NCI-H1105 (cell line): Measurements from ENCODE around the gene RFX8.
"Not testable (repeated sequence)": the region's sequence is repeated elsewhere in the genome, so short reads cannot be mapped to it uniquely, and the experiment has no call there.

Experiments
- DNase-seq: peaks from one replicate; lab custom pipeline; 2025; lab: John Stamatoyannopoulos, UW

RFX8 gene

DNA sequence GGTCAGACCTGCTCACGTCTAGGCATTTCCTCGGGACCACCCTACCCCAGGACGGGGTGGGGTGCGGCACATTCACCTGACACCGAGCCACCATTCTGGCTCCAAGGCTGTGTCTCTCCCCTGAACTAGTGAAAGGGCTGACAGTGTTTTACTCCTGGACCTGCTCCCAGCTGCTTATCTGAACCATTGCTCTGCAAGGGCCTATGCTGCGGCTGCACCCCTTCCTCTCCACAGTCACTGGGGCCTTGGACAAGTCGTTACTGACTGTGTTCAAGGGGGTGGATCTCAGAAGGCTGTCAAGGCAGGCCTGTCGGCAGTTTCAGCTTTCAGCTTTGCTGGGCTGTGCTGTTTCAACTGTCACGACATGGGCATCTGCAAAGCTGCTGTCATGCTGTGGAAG lies 99.3 kb downstream of the RFX8 start:
- DNase-seq = no peak

DNA sequence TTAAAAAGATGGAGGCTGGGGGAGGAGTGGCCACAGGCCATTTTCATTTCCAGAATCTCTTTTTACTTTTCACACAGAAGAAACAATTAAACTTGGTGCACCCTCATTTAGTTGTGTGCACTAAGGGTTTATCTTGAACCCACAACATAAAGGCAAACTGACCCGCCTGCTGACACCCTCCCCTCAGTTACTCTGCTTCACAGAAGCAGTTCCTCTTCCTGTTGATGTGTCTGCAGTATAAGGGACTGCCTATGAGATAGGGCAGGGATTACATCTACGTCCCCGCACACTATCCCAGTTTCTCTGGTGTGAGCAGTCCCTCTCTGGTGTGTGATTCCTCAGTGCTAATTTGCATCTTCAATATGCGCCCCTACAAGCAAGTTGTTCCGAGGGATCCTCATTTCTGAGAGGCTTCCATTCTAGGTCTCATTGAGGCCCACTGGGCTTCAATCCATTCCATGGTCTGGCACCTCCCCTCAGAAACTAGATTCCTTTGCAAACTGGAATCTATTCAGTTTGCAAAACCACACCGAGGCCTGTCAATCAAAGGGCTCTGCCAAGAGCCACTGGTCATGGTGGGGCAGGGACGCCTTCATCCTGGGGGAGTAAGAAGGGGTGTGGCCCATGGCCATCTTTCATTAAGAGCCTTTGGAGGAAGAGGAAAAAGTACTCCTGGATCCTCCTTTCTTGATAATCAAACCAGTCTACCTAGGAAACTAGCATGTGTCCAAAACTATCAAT lies 99.9 kb downstream of the RFX8 start:
- no peak for DNase-seq

DNA sequence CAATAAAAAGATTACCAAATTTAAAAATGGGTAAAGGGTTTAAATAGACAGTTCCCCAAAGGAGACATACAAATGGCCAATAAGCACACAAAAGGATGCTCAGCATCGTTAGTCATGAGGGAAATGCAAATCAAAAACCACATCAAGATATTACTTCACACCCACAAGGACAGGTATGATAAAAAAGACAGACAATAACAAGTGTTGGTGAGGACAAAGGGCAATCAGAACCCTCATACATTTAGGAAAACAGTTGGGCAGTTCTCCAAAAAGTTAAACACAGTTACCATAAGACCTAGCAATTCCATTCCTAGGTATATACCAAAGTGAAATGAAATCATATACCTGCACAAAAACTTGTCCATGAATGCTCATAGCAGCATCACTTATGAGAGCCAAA lies 102.1 kb downstream of the RFX8 start:
- no peak for DNase-seq

GRCh38 chr2:101371636-101372035 lies 103.3 kb downstream of the RFX8 start:
- no peak for DNase-seq

DNA sequence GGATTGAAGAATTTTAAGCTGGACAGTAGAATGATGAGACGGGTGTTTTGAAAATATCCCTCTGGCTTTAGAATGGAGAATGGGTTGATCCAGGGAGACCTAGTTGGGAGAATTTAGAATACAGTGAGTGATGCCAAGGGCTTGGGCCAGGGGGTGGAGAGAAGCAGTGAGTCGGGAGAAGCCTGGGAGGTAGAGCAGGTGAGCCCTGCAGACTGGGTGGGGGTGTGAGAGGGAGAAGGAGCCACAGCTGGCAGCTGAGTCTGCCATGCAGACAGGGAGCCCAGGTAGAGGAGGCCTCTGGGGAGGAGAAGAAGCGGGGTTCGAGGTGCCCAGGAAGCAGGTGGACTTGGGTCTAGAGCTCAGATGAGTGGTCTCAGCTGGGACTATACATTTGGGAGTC lies 105.8 kb downstream of the RFX8 start:
- no peak for DNase-seq

DNA sequence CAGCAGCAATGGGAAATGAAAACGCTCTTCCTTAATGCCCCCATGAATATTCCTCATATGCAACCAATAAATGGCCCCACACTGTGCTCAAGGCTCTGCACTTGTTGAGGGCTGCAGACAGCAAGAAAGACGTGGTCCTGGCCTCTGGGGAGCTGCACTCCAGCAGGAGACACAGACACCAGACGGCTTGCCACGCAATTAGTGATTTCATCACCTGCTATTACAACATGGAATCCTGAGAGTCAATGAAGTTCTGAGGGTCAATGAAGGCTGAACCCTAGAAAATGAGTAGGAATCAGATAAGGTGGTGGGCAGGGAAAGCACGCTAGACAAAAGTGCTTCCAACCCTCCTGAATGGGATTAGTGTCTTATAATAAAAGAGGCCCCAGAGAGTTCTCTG lies 106.5 kb downstream of the RFX8 start:
- no peak for DNase-seq

DNA sequence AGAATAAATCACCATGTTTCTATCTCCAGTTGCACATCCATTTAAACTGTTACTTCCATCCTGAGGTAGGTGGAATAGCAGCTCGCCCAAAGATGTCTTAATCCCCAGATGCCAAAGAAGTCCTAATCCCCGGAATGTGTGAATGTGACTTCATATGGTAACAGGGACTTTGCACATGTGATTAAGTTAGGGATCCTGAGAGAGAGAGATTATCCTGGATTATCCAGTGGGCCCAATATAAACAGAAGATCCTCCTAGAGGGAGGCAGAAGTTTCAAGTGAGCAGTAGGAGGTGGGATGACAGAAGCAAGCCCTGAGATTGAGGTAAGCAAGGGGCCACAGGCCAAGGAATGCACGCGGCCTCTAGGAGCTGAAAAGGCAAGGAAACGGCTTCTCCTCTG lies 107.4 kb downstream of the RFX8 start:
- no peak for DNase-seq

DNA sequence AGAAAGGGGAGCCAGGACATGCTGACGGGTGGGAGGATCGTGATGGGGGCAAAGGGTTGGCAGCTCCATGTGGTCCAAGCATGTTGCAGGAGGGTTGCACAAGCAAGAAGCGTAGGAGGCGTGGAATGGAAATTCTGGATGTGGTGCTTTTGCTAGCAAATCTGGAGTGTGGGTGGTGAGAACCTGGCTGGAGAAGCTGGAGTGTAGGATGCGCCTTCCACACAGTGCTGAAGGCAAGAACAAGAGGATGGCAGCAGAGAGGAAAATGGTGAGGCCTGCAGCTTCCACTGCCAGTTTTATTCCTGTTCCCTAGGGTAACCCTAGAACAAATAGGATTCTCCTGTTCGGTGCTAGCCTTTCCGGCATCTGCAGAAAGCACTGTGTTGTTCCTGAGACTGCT lies 110.0 kb downstream of the RFX8 start:
- no peak for DNase-seq

- DNase-seq = no peak
Measured at GRCh38 chr2:101362777-101363176, 112.1 kb downstream of the RFX8 start.

GRCh38 chr2:101362316-101362715 lies 112.6 kb downstream of the RFX8 start:
- no peak for DNase-seq

DNA sequence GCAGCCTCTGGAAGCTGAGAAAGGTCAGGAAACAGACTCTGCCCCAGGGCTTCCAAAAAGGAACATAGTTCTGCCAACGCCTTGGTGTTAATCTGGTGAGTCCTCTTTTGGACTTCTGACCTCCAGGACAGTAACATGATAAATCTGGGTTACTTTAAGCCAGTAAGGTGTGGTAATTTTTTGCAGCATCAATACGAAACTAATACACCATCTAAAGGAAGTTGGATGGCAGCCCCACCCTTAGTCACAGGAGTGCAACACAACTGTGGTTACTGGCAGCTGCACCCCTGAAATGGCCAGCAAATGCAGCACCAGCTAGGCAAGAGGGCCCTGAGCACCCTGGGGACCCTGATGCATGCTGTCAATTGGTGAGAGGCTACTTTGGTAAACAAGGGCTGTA lies 113.4 kb downstream of the RFX8 start:
- DNase-seq = no peak

DNA sequence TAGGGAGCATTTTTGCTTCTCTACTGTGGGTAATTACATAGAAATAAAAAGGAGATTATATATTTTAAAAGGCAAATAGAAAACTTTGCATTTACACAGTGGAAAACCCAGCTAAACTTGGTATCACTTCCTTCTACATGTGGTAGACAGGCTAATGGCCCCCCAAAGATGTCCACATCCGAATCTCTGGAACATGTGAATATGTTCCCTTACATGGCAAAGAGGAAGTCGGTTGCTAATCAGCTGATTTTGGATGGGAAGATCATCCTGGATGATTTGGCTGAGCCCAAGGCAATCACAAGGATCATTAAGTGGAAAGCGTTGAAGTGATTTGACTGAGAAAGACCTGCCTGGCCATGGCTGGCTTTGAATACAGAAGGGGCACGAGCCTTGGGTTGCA lies 113.8 kb downstream of the RFX8 start:
- no peak for DNase-seq

DNA sequence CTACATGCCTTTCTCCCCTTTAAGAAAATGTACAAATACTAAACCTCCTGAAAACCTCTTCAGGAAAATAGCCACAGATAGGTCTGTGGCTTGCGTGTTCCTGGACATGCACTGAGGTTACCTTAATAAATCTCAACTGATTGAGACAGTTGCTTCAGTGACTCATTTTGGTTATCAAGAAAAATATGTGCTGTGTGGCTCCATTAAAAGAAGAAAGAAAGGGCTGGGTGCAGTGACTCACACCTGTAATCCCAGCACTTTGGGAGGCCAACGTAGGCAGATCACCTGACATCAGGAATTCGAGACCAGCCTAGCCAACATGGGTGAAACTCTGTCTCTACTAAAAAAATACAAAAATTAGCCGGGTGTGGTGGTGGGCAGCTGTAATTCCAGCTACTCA lies 114.7 kb downstream of the RFX8 start:
- DNase-seq = no peak

GRCh38 chr2:101359410-101359954 lies 115.4 kb downstream of the RFX8 start:
- no peak for DNase-seq

DNA sequence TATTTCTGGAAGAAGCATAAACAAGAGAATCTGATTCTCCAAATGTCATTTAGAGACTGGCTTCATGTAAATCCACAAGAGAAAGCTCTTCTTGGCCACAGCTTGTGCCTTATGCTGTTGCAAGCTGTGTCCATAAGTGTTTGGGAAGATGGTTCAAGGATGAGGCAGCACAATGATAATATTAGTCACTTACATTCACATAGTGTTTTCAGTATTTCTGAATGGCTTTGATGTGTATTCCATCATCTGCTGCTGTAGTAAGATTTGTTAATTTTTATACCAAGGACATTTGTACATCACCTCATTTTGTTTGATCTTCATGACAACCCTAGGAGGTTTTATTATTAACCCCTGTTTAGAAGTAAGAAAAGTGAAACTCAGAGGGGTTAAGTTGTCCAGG lies 117.5 kb downstream of the RFX8 start:
- no peak for DNase-seq

DNA sequence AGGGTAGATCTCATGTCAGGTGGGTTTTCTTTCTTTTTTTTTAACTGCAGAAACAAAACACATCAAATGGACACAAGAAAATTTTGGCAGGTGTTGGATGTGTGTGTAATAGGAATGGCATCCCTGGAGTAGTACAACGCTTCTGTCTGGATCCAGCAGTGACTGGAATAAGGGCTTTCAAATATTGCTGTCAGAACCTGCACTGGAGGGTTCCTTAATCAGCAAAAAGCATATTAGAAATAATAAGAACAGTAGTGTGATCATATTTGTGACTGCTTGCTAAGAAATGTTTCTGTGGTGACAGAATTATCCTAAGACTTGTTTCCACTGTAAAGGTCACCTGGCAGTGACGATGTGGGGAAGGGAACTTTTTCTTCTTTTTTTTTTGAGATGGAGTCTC lies 118.4 kb downstream of the RFX8 start:
- DNase-seq = no peak

- DNase-seq = no peak
Measured at GRCh38 chr2:101356055-101356454, 118.9 kb downstream of the RFX8 start.

DNA sequence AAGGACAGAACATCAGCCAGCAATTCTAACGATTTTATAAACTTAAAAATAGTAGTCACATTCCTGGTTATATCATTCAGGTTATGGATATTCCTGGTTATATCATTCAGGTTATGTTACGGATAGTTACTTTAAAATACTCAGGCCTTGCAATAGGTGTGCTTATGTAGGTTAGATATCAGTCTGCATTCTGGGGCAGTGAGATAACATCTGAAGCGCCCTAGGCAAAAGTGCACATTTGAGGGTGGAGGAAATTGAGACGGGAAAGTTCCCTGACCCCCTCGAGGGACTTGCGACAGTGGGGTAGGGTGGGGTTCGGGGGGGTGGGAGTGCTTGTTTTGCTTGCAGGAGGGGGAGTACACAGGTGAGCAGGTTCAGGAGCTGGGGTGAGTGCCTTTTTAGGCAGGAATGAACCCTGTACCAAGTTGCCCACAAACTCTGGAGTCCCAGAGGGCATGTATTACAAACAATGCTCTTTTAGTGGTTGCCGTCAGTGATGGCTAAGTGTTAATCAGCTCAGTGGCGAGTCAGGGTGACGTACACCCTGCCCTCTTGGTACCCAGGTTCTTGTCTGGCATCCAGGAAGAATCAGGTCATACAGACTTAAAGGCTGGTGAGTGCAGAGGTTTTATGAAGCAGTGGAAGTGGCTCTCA lies 119.4 kb downstream of the RFX8 start:
- DNase-seq = no peak

- no peak for DNase-seq
Measured at GRCh38 chr2:101354420-101355311, 120.2 kb downstream of the RFX8 start.

DNA sequence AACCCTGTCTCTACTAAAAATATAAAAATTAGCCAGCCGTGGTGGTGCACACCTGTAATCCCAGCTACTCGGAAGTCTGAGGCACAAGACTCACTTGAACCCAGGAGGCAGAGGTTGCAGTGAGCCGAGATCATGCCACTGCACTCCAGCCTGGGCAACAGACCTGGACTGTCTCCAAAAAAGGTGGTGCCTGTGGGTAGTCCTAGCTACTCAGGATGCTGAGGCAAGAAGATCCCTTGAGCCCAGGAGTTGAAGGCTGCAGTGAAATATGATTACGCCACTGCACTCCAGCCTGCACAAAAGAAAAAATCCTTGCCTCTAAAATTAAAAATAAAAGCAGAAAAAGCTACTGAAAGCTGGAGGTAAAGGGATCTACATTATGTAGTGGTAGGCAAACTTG lies 122.3 kb downstream of the RFX8 start:
- DNase-seq = not testable (repeated sequence)

GRCh38 chr2:101351207-101351606 lies 123.7 kb downstream of the RFX8 start:
- DNase-seq = no peak

GRCh38 chr2:101349893-101350662 lies 124.8 kb downstream of the RFX8 start:
- no peak for DNase-seq
